ENCODE results near the gene HMCN2. TPM values are rescaled to one million over a fixed set of nuclear protein-coding genes. Genes with fewer than 3 reads are reported as not detected.

The HMCN2 gene
- total and polyA plus RNA-seq, 9 donors = 0.12 to 4.2 (median 0.98) TPM

- Histone ChIP-seq H3K36me3 (no peaks in the 10 kb centered on the region), H3K27me3 (no peaks in the 10 kb centered on the region), H3K9me3 (no peaks in the 10 kb centered on the region), H3K4me1 (ENCODE audit: insufficient read depth) (no peaks in the 10 kb centered on the region), H3K27ac (no peak overlapping the region), H3K4me3 (no peak overlapping the region)
- WGBS, 3 donors = 70 to 80% (median 74%) methylated on average over 8 of the region's 8 CpGs
- TF ChIP-seq CTCF (IDR thresholded peaks at IDR 0.05) = no peak
- no peak for TF ChIP-seq EP300 (IDR thresholded peaks at IDR 0.05)
- TF ChIP-seq POLR2A (IDR thresholded peaks at IDR 0.05) = no peak
- DNase-seq = no peak
- intact Hi-C loops (cut with DNase I) = no loop called here
These were observed 83.3 kb downstream of the HMCN2 start for GRCh38 chr9:130348881-130349280.

- H3K36me3 ChIP-seq = no peaks in the 10 kb centered on the region
- no peaks in the 10 kb centered on the region for H3K9me3 ChIP-seq
- no peak overlapping the region for H3K4me3 ChIP-seq
- WGBS, 3 donors = 61 to 67% (median 65%) methylated on average over 11 of the region's 11 CpGs
- intact Hi-C loops (cut with DNase I) = no loop called here
- no peak overlapping the region for H3K27ac ChIP-seq
- no peaks in the 10 kb centered on the region for H3K4me1 ChIP-seq (ENCODE audit: insufficient read depth)
- DNase-seq = no peak
- no peaks in the 10 kb centered on the region for H3K27me3 ChIP-seq
- TF ChIP-seq EP300 (IDR thresholded peaks at IDR 0.05) (no peak), CTCF (IDR thresholded peaks at IDR 0.05) (no peak), POLR2A (IDR thresholded peaks at IDR 0.05) (no peak)
These were observed 83.8 kb downstream of the HMCN2 start for GRCh38 chr9:130349398-130349797.

GRCh38 chr9:130351343-130351742 lies 85.8 kb downstream of the HMCN2 start:
- no peak for TF ChIP-seq EP300 (IDR thresholded peaks at IDR 0.05)
- TF ChIP-seq CTCF (IDR thresholded peaks at IDR 0.05) = no peak
- TF ChIP-seq POLR2A (IDR thresholded peaks at IDR 0.05) = no peak
- Histone ChIP-seq H3K36me3 (no peaks in the 10 kb centered on the region), H3K9me3 (no peaks in the 10 kb centered on the region), H3K4me1 (ENCODE audit: insufficient read depth) (no peaks in the 10 kb centered on the region), H3K27ac (no peak overlapping the region), H3K27me3 (no peaks in the 10 kb centered on the region), H3K4me3 (no peak overlapping the region)
- 74 to 78% (median 78%) methylated on average over 14 of the region's 14 CpGs for WGBS, 3 donors
- intact Hi-C loops (cut with DNase I) = loop anchor here in 1 of 4 donors (10.0 kb wide), 1 partner anchor 247 kb away; no protein-coding TSS in a partner anchor
- DNase-seq = no peak

- no peaks in the 10 kb centered on the region for H3K9me3 ChIP-seq
- no peaks in the 10 kb centered on the region for H3K4me1 ChIP-seq (ENCODE audit: insufficient read depth)
- H3K36me3 ChIP-seq = no peaks in the 10 kb centered on the region
- no peak overlapping the region for H3K4me3 ChIP-seq
- WGBS, 3 donors = 68 to 81% (median 80%) methylated on average over 10 of the region's 10 CpGs
- no peaks in the 10 kb centered on the region for H3K27me3 ChIP-seq
- DNase-seq = no peak
- intact Hi-C loops (cut with DNase I) = loop anchor here in 1 of 4 donors (10.0 kb wide), 1 partner anchor 247 kb away; no protein-coding TSS in a partner anchor
- TF ChIP-seq EP300 (IDR thresholded peaks at IDR 0.05) (no peak), CTCF (IDR thresholded peaks at IDR 0.05) (no peak), POLR2A (IDR thresholded peaks at IDR 0.05) (no peak)
- no peak overlapping the region for H3K27ac ChIP-seq
These were observed 86.5 kb downstream of the HMCN2 start for GRCh38 chr9:130352081-130352480.

Data from ovary (tissue), 9 donors.